GM19099 (cell line): ENCODE measurements around the gene PARK7.

ENCODE experiments used
- POLR2A ChIP-seq: IDR thresholded peaks from 3 replicates; pipeline ENCODE4 v1.6.1; 2011; ENCODE audit warnings: low read depth; ENCODE audit not compliant: insufficient read length; ENCODE audit errors: extremely low read depth

The PARK7 gene

GRCh38 chr1:7940034-7940433, 21.5 kb upstream of the PARK7 start:
- no peak for TF ChIP-seq POLR2A

GRCh38 chr1:7940745-7941436, 20.6 kb upstream of the PARK7 start, which contains the start of gene TNFRSF9:
Gene TNFRSF9, minus strand, starts transcription at chr1:7940839. Its CDS starts 845 bp downstream, at chr1:7939994.
- peak; percentile 48 for TF ChIP-seq POLR2A

GRCh38 chr1:7941437-7941793, 20.1 kb upstream of the PARK7 start:
- TF ChIP-seq POLR2A: no peak

GRCh38 chr1:7942214-7942921, 19.1 kb upstream of the PARK7 start:
- TF ChIP-seq POLR2A: no peak

GRCh38 chr1:7943251-7943650, 18.3 kb upstream of the PARK7 start:
- TF ChIP-seq POLR2A: no peak

GRCh38 chr1:7948960-7949359, 12.6 kb upstream of the PARK7 start:
- TF ChIP-seq POLR2A: no peak

GRCh38 chr1:7953850-7954609, 7.5 kb upstream of the PARK7 start:
- peak; percentile 87 for TF ChIP-seq POLR2A

GRCh38 chr1:7954683-7955082, 6.8 kb upstream of the PARK7 start:
- no peak for TF ChIP-seq POLR2A

- TF ChIP-seq POLR2A: no peak
Measured at GRCh38 chr1:7956218-7957032, 5.1 kb upstream of the PARK7 start.

- no peak for TF ChIP-seq POLR2A
Measured at GRCh38 chr1:7960165-7960564, 1.3 kb upstream of the PARK7 start.

GRCh38 chr1:7960867-7961215, 670 bp upstream of the PARK7 start:
- TF ChIP-seq POLR2A: no peak

- TF ChIP-seq POLR2A: no peak
Measured at GRCh38 chr1:7962014-7962335, 464 bp downstream of the PARK7 start.

- TF ChIP-seq POLR2A: no peak
Measured at GRCh38 chr1:7962636-7963377, 1.3 kb downstream of the PARK7 start.

- no peak for TF ChIP-seq POLR2A
Measured at GRCh38 chr1:7964476-7964875, 3.0 kb downstream of the PARK7 start.

GRCh38 chr1:7967196-7967595, 5.7 kb downstream of the PARK7 start:
- no peak for TF ChIP-seq POLR2A

GRCh38 chr1:7967651-7968050, 6.1 kb downstream of the PARK7 start:
- TF ChIP-seq POLR2A: no peak
